Vagina (tissue), 2 donors: ENCODE results near the gene GPR87.

ENCODE experiments used
- POLR2A ChIP-seq, 2 donors: fragments of 450-650 bp; IDR thresholded peaks; one replicate each; pipeline ENCODE4 v1.6.1; 2017; ENCODE audit warnings: antibody characterized with exemption in 2 of 2, mild to moderate bottlenecking in 2 of 2, moderate library complexity in 2 of 2
- POLR2AphosphoS5 ChIP-seq, 2 donors: sonication (generic); formaldehyde crosslinking; IDR thresholded peaks; one replicate each; pipeline ENCODE4 v1.9.0; 2017; ENCODE audit warnings: antibody characterized with exemption in 2 of 2, mild to moderate bottlenecking in 2 of 2, low read depth in 1 of 2; ENCODE audit not compliant: insufficient read depth in 1 of 2
- TF ChIP-seq, protein P1 (sequence below), 3 experiments: fragments of 450-650 bp in 2 of 3; fragments of 200-600 bp in 1 of 3; sonication (generic) in 1 of 3; IDR thresholded peaks; one replicate each; pipeline ENCODE4 v1.5.1; 2017 to 2019; ENCODE audit warnings: antibody characterized with exemption in 3 of 3, mild to moderate bottlenecking in 2 of 3, moderate library complexity in 2 of 3

- TF ChIP-seq POLR2A (IDR thresholded peaks at IDR 0.05) = no peak
- TF ChIP-seq, protein P1, sequence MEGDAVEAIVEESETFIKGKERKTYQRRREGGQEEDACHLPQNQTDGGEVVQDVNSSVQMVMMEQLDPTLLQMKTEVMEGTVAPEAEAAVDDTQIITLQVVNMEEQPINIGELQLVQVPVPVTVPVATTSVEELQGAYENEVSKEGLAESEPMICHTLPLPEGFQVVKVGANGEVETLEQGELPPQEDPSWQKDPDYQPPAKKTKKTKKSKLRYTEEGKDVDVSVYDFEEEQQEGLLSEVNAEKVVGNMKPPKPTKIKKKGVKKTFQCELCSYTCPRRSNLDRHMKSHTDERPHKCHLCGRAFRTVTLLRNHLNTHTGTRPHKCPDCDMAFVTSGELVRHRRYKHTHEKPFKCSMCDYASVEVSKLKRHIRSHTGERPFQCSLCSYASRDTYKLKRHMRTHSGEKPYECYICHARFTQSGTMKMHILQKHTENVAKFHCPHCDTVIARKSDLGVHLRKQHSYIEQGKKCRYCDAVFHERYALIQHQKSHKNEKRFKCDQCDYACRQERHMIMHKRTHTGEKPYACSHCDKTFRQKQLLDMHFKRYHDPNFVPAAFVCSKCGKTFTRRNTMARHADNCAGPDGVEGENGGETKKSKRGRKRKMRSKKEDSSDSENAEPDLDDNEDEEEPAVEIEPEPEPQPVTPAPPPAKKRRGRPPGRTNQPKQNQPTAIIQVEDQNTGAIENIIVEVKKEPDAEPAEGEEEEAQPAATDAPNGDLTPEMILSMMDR (IDR thresholded peaks at IDR 0.05) = no peak
- TF ChIP-seq POLR2AphosphoS5 (IDR thresholded peaks at IDR 0.05; ENCODE audit: insufficient read depth in 1 of 2, low read depth in 1 of 2) = no peak
These were observed 32.6 kb downstream of the GPR87 start for GRCh38 chr3:151283907-151284461.
